Measurements from ENCODE around the gene LIN37. TPM values are rescaled to one million over a fixed set of nuclear protein-coding genes. Genes with fewer than 3 reads are reported as not detected.

Gene LIN37
- total and polyA plus RNA-seq, 2 of the 13 experiments (the other 11 are each of a cell fraction or from before 2014, with no cell fraction given) = 6.3 to 8.7 TPM

GRCh38 chr19:35757749-35758608, 9.6 kb downstream of the LIN37 start, which contains the start of gene PROSER3 (continued):
- TF ChIP-seq ZNF430 (CRISPR knock-in tag; IDR thresholded peaks at IDR 0.05) (no peak), MED1 (CRISPR knock-in tag; IDR thresholded peaks at IDR 0.05) (peak; percentile 58), BORCS8-MEF2B (CRISPR knock-in tag; IDR thresholded peaks at IDR 0.05) (no peak), HOXA7 (CRISPR knock-in tag; IDR thresholded peaks at IDR 0.05) (no peak), POLR2G (IDR thresholded peaks at IDR 0.05; ENCODE audit: low read depth, low read length) (peak; percentile 65), HOXD1 (CRISPR knock-in tag; IDR thresholded peaks at IDR 0.05) (no peak; the same call in 1 of the 2 replicates), ZNF280D (CRISPR knock-in tag; IDR thresholded peaks at IDR 0.05) (no peak), ZNF335 (CRISPR knock-in tag; IDR thresholded peaks at IDR 0.05) (no peak), TEAD3 (CRISPR knock-in tag; optimal IDR thresholded peaks at IDR 0.05; ENCODE audit: borderline replicate concordance) (no peak), SIX1 (CRISPR knock-in tag; IDR thresholded peaks at IDR 0.05; ENCODE audit: borderline replicate concordance) (no peak), HDAC2 (CRISPR knock-in tag; IDR thresholded peaks at IDR 0.05) (peak; percentile 36), ZNF616 (CRISPR knock-in tag; IDR thresholded peaks at IDR 0.05; ENCODE audit: low read depth) (no peak), ZNF883 (CRISPR knock-in tag; IDR thresholded peaks at IDR 0.05; ENCODE audit: not compliant biosample characterization) (no peak), HNF1A (IDR thresholded peaks at IDR 0.05; ENCODE audit: low read depth) (no peak), HNF1A (CRISPR knock-in tag; IDR thresholded peaks at IDR 0.05; ENCODE audit: borderline replicate concordance) (peak; percentile 40; the same call in 1 of the 2 replicates), ZNF12 (CRISPR knock-in tag; IDR thresholded peaks at IDR 0.05) (no peak), NR2F1 (CRISPR knock-in tag; IDR thresholded peaks at IDR 0.05) (no peak), ARHGAP35 (CRISPR knock-in tag; IDR thresholded peaks at IDR 0.05; ENCODE audit: borderline replicate concordance) (no peak), SIX4 (CRISPR knock-in tag; IDR thresholded peaks at IDR 0.05) (no peak)
- TF ChIP-seq, protein P1, sequence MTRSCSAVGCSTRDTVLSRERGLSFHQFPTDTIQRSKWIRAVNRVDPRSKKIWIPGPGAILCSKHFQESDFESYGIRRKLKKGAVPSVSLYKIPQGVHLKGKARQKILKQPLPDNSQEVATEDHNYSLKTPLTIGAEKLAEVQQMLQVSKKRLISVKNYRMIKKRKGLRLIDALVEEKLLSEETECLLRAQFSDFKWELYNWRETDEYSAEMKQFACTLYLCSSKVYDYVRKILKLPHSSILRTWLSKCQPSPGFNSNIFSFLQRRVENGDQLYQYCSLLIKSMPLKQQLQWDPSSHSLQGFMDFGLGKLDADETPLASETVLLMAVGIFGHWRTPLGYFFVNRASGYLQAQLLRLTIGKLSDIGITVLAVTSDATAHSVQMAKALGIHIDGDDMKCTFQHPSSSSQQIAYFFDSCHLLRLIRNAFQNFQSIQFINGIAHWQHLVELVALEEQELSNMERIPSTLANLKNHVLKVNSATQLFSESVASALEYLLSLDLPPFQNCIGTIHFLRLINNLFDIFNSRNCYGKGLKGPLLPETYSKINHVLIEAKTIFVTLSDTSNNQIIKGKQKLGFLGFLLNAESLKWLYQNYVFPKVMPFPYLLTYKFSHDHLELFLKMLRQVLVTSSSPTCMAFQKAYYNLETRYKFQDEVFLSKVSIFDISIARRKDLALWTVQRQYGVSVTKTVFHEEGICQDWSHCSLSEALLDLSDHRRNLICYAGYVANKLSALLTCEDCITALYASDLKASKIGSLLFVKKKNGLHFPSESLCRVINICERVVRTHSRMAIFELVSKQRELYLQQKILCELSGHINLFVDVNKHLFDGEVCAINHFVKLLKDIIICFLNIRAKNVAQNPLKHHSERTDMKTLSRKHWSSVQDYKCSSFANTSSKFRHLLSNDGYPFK (CRISPR knock-in tag; IDR thresholded peaks at IDR 0.05; ENCODE audit: borderline replicate concordance) = no peak
